Adrenal gland (tissue), 5 donors: ENCODE measurements around the gene SLC30A2.

ENCODE experiments used
- POLR2A ChIP-seq, 2 donors: fragments of 450-650 bp; IDR thresholded peaks; one replicate each; pipeline ENCODE4 v1.6.1; 2017; ENCODE audit warnings: antibody characterized with exemption in 2 of 2, mild to moderate bottlenecking in 2 of 2, moderate library complexity in 1 of 2
- TF ChIP-seq, protein P1 (sequence below), 6 experiments: fragments of 450-650 bp in 4 of 6; fragments of 200-600 bp in 2 of 6; sonication (generic) in 1 of 6; IDR thresholded peaks; 1 replicate in 5 of 6; 2 replicates in 1 of 6; pipeline versions ENCODE4 v1.5.1 to v1.8.0; 2016 to 2021; ENCODE audit warnings: antibody characterized with exemption in 6 of 6, mild to moderate bottlenecking in 2 of 6, moderate library complexity in 1 of 6
- donor health status: DM: no; HTN: no; CAD: no.

DNA sequence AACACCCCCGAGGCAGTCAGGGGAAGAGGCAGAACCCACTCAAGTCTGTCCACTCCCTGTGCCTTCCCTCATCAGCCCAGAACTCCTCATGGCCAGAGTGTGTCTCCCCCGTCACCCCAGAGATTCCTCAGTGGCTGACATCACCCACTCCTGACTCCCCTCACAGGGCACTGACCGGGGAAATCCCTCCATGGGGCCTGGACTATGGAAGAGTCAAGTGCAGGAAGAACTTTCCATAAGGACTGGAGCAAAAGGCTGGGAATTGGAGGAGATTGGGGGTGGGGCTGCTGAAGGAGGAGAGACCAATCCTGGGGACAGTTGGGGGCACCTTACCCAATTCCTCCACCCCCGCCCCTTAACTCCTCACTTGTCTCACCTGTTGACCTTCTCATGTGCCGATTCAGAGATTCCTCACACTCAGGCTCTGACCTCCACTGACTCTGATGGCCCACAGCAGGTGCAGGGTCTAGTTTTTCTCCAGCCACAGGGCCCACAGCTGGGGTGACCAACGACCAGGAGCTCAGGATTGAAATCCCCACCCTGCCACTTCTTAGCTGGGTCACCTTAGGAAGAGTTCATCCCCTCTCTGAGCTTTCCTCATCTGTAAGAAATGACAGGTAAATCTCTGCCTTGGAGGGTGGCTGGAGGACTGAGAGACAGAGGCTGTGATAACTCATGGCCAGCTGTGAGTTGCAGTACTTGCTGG is 24.8 kb downstream of the SLC30A2 start:
- TF ChIP-seq, protein P1, sequence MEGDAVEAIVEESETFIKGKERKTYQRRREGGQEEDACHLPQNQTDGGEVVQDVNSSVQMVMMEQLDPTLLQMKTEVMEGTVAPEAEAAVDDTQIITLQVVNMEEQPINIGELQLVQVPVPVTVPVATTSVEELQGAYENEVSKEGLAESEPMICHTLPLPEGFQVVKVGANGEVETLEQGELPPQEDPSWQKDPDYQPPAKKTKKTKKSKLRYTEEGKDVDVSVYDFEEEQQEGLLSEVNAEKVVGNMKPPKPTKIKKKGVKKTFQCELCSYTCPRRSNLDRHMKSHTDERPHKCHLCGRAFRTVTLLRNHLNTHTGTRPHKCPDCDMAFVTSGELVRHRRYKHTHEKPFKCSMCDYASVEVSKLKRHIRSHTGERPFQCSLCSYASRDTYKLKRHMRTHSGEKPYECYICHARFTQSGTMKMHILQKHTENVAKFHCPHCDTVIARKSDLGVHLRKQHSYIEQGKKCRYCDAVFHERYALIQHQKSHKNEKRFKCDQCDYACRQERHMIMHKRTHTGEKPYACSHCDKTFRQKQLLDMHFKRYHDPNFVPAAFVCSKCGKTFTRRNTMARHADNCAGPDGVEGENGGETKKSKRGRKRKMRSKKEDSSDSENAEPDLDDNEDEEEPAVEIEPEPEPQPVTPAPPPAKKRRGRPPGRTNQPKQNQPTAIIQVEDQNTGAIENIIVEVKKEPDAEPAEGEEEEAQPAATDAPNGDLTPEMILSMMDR (IDR thresholded peaks at IDR 0.05): no peak
- no peak for TF ChIP-seq POLR2A (IDR thresholded peaks at IDR 0.05)
